ACC112 (cell line): ENCODE results near the gene FBXO48.
A peak's percentile ranks its signal among the peaks of the same experiment; 100 is the strongest.

Source experiments
- H2AFZ ChIP-seq: fragments of 200-600 bp; sonication (generic); one replicate; pipeline ENCODE4 v1.6.0; 2017; ENCODE audit warnings: antibody characterized with exemption, low read length; ENCODE audit not compliant: unreplicated experiment
- H3K27ac ChIP-seq: fragments of 200-600 bp; sonication (generic); 2 replicates; pipeline ENCODE4 v1.5.1; 2014; ENCODE audit warnings: low read depth, mild to moderate bottlenecking, antibody characterized with exemption, low read length, moderate library complexity
- H3K27me3 ChIP-seq: fragments of 200-600 bp; sonication (generic); 2 replicates; pipeline ENCODE4 v1.6.1; 2014; ENCODE audit warnings: mild to moderate bottlenecking, antibody characterized with exemption, low read length, moderate library complexity, mixed read lengths; ENCODE audit not compliant: insufficient read depth
- H3K36me3 ChIP-seq: fragments of 200-600 bp; sonication (generic); 2 replicates; pipeline ENCODE4 v1.6.1; 2016; ENCODE audit warnings: mild to moderate bottlenecking, antibody characterized with exemption, low read length, moderate library complexity, mixed read lengths; ENCODE audit not compliant: insufficient read depth
- H3K4me1 ChIP-seq: fragments of 200-600 bp; sonication (generic); one replicate; pipeline ENCODE4 v1.6.1; 2016; ENCODE audit warnings: low read length, mixed read lengths; ENCODE audit not compliant: insufficient read depth, unreplicated experiment, control insufficient read depth
- H3K4me3 ChIP-seq: fragments of 200-600 bp; sonication (generic); 2 replicates; pipeline ENCODE4 v1.5.1; 2014; ENCODE audit warnings: mild to moderate bottlenecking, low read depth, low read length
- H3K79me2 ChIP-seq: fragments of 200-600 bp; sonication (generic); one replicate; pipeline ENCODE4 v1.6.0; 2016; ENCODE audit warnings: low read length; ENCODE audit not compliant: control insufficient read depth, unreplicated experiment, insufficient read depth

FBXO48 gene, protein sequence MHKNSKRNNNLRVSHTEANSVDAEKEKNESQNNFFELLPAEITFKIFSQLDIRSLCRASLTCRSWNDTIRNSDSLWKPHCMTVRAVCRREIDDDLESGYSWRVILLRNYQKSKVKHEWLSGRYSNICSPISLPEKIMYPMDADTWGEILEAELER

DNA sequence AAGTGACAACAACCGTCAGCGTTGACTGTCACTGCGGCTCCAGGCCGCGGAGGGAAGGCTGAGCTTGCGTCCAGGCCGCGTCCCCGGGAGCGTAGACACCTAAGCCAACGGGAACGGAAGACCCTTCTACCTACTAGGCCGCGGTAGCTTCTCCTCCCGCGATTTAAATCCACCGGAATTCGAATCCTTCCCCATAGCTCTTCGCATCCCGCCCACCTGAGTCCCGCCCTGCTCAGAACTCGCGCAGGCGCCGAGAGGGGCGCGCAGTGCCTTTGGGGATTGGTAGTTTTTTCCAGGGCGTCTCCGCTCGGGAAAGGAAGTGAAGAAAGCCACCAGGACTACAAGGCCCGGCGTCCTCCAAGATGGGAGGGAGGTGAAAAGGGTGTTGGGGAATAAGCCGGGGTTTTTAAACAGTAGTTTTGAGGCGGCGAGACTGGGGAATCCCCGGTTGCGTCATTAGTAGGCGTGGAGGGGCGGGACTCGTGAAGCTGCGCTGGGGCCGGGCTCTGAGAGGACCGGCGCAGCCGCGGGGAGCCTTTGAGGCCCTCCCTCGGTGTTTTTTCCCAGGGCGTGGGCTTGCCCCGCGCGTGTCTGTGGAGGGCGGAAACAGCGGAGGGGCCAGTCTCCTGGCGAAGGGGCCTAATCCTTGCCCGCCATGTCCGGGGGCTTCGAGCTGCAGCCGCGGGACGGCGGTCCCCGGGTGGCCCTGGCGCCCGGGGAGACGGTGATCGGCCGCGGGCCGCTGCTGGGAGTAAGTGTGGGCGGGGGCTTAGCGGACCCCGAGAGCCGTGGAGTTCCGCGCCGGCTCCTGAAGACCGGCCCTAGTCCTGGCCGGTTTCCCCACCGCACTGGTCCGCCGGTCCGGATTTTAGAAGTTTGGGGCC is at the start of gene FBXO48, which contains the start of gene APLF:
FBXO48 (minus strand) TSS at position 218 of the 884 bp plus-strand sequence. CDS start 2,149 bp downstream, outside the sequence.
APLF (plus strand) TSS at position 509 of the 884 bp plus-strand sequence; CDS start at position 656, 147 bp downstream.
- peaks cover 7% of the 10 kb centered on the region for H3K79me2 ChIP-seq
- peaks cover 25% of the 10 kb centered on the region for H3K4me1 ChIP-seq
- H3K27ac ChIP-seq: peak within 1 kb of the TSS; percentile 62; the same call in 1 of the 2 replicates
- H2AFZ ChIP-seq: peak within 1 kb of the TSS; percentile 86
- H3K36me3 ChIP-seq: no peaks in the 10 kb centered on the region
- no peaks in the 10 kb centered on the region for H3K27me3 ChIP-seq
- peak within 1 kb of the TSS; percentile 92 for H3K4me3 ChIP-seq

DNA sequence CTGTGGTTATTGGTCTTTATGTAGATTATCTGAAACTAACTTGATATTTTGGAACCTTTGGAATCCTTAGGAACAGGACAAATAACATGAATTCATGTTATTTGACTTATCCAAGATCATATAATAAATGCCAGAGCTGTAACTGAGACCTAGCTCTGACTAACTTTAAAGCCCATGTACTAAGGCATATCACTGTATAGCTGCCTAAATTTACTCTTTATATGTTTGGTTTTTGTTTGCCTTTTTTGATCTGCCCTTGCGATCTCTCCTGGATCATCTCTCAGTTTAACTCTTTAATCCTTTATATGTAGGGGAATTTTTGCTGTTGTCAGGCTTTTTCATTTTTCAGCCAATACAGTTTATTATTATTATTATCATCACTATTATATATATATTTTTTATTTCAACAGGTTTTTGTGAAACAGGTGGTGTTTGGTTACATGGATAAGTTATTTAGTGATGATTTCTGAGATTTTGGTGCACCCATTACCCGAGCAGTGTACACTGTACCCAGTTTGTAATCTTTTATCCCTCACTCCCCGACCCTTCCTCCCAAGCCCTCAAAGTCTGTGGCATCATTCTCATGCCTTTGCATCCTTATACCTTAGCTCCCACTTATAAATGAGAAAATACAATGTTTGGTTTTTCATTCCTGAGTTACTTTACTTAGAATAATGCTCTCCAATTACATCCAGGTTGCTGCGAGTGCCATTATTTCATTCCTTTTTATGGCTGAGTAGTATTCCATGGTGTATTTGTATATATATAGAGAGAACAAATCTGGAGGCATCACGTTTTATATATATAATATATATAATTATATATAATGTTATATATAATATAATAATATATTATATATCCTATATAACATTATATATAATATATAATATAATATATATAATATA is 49.2 kb upstream of the FBXO48 start:
- Histone ChIP-seq H3K27ac (no peak overlapping the region), H3K79me2 (no peaks in the 10 kb centered on the region), H3K4me3 (no peak overlapping the region), H3K27me3 (no peaks in the 10 kb centered on the region), H3K4me1 (no peaks in the 10 kb centered on the region), H2AFZ (no peak overlapping the region), H3K36me3 (no peaks in the 10 kb centered on the region)

DNA sequence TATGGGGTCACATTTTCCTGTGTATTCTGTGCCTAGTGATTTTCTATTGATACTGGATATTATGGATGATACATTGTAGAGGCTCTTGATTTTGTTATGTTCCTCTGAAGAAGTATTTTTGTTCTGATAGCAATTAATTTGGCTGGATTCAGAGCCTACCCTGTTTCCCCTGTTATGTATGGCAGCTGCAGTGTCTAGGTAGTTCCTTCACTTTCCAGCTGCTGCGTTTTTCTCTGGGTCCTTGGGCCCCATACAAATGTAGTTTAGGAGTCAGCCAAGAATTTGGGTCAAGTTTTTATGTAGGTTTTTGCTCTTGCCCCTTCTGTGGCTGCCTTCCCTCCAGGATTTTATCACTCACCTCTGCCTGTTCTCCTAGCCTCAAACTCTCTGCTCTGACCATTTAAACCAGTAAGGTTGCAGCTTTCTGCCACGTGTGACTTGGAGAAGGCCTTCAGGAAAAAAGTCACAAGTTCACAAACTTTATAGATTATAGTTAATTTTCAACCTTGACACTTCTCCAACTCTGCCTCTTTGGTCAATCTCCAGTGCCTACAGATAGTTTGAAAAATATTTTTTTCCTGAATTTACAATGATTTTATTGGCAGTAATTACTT is 47.3 kb upstream of the FBXO48 start:
- no peaks in the 10 kb centered on the region for H3K27me3 ChIP-seq
- H3K4me1 ChIP-seq: no peaks in the 10 kb centered on the region
- no peak overlapping the region for H3K27ac ChIP-seq
- no peaks in the 10 kb centered on the region for H3K36me3 ChIP-seq
- no peak overlapping the region for H3K4me3 ChIP-seq
- H3K79me2 ChIP-seq: no peaks in the 10 kb centered on the region
- no peak overlapping the region for H2AFZ ChIP-seq

DNA sequence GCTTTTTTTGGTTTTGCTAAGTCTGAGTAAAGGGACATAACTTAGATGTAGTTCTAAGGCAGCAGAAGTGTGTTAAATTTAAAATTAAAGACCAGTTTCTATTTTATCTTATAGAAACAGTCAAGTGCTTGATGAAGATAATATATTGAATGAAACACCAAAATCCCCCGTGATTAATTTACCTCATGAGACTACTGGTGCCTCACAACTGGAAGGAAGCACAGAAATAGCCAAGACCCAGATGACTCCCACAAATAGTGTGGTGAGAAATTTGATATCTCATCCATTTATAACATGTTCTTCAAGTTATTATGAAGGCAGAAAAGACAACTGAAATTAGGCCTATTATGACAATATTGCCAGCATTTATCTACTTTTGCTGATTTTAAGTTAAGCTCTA is 45.9 kb upstream of the FBXO48 start:
- Histone ChIP-seq H2AFZ (no peak overlapping the region), H3K27me3 (no peaks in the 10 kb centered on the region), H3K4me3 (no peak overlapping the region), H3K79me2 (no peaks in the 10 kb centered on the region), H3K4me1 (no peaks in the 10 kb centered on the region), H3K27ac (no peak overlapping the region), H3K36me3 (no peaks in the 10 kb centered on the region; the same call in 1 of the 2 replicates)

DNA sequence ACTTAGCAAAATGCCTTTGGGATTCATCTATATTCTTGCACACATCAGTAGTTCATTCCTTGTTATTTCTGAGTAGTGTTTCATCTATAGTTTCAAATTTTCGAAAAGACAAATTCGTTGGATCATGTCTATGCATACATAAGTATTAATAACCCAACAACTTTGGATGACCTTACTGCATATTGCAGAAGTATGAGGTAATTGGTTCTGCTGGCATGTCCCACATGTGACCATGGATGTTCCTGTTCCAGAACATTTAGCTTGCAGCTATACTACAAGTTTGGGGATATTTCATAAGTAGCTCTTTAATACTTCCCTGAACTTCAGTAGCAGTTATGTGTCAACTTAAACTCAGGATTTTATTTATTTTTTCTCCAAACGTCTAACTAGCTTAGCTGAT is 45.2 kb upstream of the FBXO48 start:
- H3K4me1 ChIP-seq: no peaks in the 10 kb centered on the region
- H3K36me3 ChIP-seq: no peaks in the 10 kb centered on the region; the same call in 1 of the 2 replicates
- H3K27me3 ChIP-seq: no peaks in the 10 kb centered on the region
- no peak overlapping the region for H3K27ac ChIP-seq
- H2AFZ ChIP-seq: no peak overlapping the region
- no peak overlapping the region for H3K4me3 ChIP-seq
- H3K79me2 ChIP-seq: no peaks in the 10 kb centered on the region

DNA sequence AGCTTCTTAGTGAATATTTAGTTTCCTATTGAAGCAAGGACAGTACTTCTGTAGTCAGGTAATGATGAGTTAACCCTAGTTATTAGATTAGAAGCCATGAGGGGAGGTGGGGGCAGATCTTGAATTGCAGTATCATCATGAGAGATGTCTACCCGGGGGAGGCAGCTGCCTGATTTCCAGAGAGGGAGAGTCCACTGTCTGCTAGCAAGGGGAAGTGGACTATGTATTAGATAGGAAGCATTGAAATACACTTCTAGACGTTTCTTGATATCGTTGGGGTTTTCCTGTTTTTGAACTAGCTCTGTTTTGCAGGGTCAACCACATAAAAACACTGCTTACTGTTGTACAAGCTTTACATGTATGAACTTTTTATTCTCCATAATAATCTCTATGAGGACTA is 39.1 kb upstream of the FBXO48 start:
- no peaks in the 10 kb centered on the region for H3K4me1 ChIP-seq
- no peaks in the 10 kb centered on the region for H3K27me3 ChIP-seq
- no peak overlapping the region for H3K4me3 ChIP-seq
- no peaks in the 10 kb centered on the region; the same call in 1 of the 2 replicates for H3K36me3 ChIP-seq
- no peak overlapping the region for H2AFZ ChIP-seq
- H3K79me2 ChIP-seq: no peaks in the 10 kb centered on the region
- no peak overlapping the region for H3K27ac ChIP-seq

DNA sequence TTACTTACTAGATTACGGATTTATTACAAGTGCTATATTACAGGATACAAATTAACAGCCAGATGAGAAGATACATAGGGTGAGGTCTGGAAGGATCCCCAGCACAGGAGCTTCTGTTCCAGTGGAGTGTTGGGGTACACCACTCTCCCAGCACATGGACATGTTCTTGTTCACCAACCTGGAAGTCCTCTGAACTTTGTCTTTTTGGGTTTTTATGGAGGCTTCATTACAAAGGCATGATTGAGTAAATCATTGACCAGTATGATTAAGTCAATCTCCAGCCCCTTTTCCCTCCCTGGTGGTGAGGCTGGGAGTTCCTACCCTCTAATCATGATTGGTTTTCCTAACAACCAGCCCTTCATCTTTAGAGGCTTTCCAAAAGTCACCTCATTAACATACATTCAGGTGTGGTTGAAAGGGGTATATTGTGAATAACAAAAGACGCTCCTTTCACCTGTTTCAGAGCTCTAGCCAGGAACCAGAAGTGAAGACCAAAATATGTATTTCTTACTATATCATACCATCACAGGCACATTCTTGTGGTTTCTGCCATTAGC is 38.6 kb upstream of the FBXO48 start:
- no peaks in the 10 kb centered on the region for H3K4me1 ChIP-seq
- no peak overlapping the region for H2AFZ ChIP-seq
- no peak overlapping the region for H3K4me3 ChIP-seq
- H3K36me3 ChIP-seq: no peaks in the 10 kb centered on the region; the same call in 1 of the 2 replicates
- no peaks in the 10 kb centered on the region for H3K27me3 ChIP-seq
- no peaks in the 10 kb centered on the region for H3K79me2 ChIP-seq
- no peak overlapping the region for H3K27ac ChIP-seq

DNA sequence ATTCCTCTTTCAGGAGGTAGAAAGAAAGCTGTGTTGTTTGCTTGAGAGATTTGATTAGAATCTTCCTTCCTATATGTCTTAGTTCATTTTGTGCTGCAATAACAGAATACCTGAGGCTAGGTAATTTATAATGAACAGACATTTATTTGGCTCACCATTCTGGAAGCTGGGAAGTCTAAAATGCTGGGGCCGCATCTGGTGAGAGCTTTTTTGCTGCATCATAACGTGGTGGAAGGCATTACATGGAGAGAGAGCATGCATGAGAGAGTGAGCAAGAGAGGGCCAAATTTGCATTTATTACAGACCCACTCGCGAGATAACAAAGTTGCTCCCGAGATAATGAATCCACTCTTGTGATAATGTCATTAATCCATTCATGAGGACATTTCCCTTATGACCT is 34.7 kb upstream of the FBXO48 start:
- H2AFZ ChIP-seq: no peak overlapping the region
- no peaks in the 10 kb centered on the region for H3K27me3 ChIP-seq
- H3K36me3 ChIP-seq: no peaks in the 10 kb centered on the region

DNA sequence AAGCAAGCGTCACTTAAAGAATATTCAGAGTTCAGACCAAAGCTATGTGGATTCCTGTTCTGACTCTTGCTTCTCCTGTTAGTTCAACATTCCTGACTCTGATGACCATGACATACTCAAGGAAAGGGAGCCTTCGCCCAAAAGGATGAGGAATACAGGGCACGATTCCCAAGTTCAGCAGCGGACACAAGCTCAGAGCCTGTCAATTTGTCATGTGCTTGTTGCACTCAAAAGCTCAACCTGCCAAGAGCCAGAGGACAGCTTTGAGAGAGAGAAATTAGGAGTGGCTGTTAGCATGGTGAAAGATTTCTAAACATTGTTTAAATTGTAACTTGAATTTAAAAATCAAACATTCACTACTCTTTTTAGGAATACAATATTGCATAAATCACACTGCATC is 33.6 kb upstream of the FBXO48 start:
- H3K27me3 ChIP-seq: no peaks in the 10 kb centered on the region
- no peaks in the 10 kb centered on the region for H3K36me3 ChIP-seq
- no peak overlapping the region for H3K4me3 ChIP-seq
- H3K27ac ChIP-seq: no peak overlapping the region
- H2AFZ ChIP-seq: no peak overlapping the region
- no peaks in the 10 kb centered on the region for H3K4me1 ChIP-seq
- no peaks in the 10 kb centered on the region for H3K79me2 ChIP-seq

More for the DNA sequence above, 34.7 kb upstream of the FBXO48 start:
- no peaks in the 10 kb centered on the region for H3K4me1 ChIP-seq
- H3K27ac ChIP-seq: no peak overlapping the region
- H3K79me2 ChIP-seq: no peaks in the 10 kb centered on the region
- no peak overlapping the region for H3K4me3 ChIP-seq

DNA sequence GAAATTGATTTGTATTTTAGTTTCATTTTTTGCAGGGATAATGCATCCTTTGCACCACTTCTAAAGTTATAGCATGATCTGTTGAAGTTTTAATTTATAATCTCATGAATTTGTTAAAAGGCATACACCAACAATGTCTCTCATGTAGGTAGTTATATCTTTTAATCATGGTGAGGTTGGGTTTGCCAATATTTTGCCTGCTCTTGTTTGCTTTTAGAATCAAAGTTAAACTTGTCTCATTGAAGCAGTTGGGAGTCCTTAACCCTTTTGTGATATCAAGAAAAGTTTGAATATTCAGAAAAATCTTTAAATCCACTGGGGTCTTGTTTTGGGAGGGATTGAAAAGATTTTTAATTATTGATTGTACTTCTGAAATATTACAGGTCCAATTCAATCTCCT is 32.0 kb upstream of the FBXO48 start:
- H3K4me3 ChIP-seq: no peak overlapping the region
- H2AFZ ChIP-seq: no peak overlapping the region
- no peaks in the 10 kb centered on the region for H3K79me2 ChIP-seq
- no peaks in the 10 kb centered on the region for H3K36me3 ChIP-seq
- H3K4me1 ChIP-seq: no peaks in the 10 kb centered on the region
- H3K27me3 ChIP-seq: no peaks in the 10 kb centered on the region
- no peak overlapping the region for H3K27ac ChIP-seq
